ENCODE measurements around the gene CTNNA3. TPM values are rescaled to one million over a fixed set of nuclear protein-coding genes. Genes with fewer than 3 reads are reported as not detected.
A peak's percentile ranks its signal among the peaks of the same experiment; 100 is the strongest.

CTNNA3 gene
- total RNA-seq, 4 donors from 2014 or later: 1.5 to 9.8 (median 4.3) TPM

DNA sequence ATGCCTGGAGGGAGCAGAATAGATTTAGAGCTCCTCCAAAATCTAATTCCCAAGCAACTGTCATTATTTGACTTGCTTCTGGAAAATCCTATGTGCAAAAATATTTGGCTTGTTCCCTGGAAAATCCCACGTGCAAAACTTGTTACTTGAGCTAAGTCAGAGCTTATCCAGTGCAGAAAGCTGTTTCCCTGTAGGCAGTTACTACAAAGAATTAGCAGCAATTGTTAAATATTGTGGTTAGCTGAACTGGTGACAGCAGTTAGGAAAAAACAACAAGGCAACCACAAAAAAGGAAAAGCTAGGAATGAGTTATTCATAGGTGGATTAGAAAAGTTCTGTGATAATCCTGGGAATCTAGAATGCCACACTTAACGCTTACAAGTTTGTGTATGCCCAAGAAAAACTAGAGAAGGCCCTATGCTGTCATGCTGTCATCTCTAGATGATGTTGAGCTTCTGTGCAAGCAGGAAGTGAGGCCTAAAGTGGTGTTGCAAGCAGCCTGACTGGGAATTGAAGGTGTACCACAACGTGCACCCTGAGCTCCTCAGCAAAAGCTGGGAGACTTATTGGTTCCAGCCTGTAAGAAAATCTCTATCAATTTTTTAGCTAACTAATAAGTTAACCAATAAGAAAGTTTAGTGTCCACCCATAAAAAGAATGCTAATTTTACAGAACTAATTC is 1508.8 kb downstream of the CTNNA3 start:
- Histone ChIP-seq H3K9me3 (no peaks in the 10 kb centered on the region), H3K36me3 (no peaks in the 10 kb centered on the region), H3K27ac (no peak overlapping the region), H3K4me3 (no peak overlapping the region), H3K27me3 (no peaks in the 10 kb centered on the region), H3K4me1 (no peaks in the 10 kb centered on the region)
- intact Hi-C loops (cut with DNase I; ENCODE audit: low total_unique reads): no loop called here
- TF ChIP-seq, protein P1, sequence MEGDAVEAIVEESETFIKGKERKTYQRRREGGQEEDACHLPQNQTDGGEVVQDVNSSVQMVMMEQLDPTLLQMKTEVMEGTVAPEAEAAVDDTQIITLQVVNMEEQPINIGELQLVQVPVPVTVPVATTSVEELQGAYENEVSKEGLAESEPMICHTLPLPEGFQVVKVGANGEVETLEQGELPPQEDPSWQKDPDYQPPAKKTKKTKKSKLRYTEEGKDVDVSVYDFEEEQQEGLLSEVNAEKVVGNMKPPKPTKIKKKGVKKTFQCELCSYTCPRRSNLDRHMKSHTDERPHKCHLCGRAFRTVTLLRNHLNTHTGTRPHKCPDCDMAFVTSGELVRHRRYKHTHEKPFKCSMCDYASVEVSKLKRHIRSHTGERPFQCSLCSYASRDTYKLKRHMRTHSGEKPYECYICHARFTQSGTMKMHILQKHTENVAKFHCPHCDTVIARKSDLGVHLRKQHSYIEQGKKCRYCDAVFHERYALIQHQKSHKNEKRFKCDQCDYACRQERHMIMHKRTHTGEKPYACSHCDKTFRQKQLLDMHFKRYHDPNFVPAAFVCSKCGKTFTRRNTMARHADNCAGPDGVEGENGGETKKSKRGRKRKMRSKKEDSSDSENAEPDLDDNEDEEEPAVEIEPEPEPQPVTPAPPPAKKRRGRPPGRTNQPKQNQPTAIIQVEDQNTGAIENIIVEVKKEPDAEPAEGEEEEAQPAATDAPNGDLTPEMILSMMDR (IDR thresholded peaks at IDR 0.05): no peak
- no peak for TF ChIP-seq POLR2A (IDR thresholded peaks at IDR 0.05)
- DNase-seq: no peak

DNA sequence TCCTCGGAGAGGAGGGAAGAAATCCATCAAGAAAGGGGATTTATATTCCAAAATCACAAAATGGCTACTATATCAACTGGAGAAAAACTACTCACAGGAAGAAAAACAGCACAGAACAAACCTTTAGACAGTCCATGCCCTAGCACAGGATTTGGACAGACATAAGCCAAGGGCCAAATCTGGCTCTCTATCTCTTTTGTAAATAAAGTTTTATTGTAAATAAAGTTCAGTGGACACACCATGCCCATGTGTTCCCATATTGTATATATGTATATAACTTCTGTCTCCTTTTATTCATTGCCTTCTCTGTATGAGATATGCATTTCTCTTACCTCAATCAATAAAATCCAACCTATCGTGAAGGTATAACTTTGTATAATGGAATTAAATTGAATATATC is 1513.0 kb downstream of the CTNNA3 start:
- DNase-seq: no peak
- H3K27me3 ChIP-seq: no peaks in the 10 kb centered on the region
- H3K9me3 ChIP-seq: no peaks in the 10 kb centered on the region
- TF ChIP-seq, protein P1 (IDR thresholded peaks at IDR 0.05): no peak
- TF ChIP-seq POLR2A (IDR thresholded peaks at IDR 0.05): no peak
- no peaks in the 10 kb centered on the region for H3K36me3 ChIP-seq
- H3K4me3 ChIP-seq: no peak overlapping the region
- intact Hi-C loops (cut with DNase I; ENCODE audit: low total_unique reads): no loop called here
- no peaks in the 10 kb centered on the region for H3K4me1 ChIP-seq
- no peak overlapping the region for H3K27ac ChIP-seq

DNA sequence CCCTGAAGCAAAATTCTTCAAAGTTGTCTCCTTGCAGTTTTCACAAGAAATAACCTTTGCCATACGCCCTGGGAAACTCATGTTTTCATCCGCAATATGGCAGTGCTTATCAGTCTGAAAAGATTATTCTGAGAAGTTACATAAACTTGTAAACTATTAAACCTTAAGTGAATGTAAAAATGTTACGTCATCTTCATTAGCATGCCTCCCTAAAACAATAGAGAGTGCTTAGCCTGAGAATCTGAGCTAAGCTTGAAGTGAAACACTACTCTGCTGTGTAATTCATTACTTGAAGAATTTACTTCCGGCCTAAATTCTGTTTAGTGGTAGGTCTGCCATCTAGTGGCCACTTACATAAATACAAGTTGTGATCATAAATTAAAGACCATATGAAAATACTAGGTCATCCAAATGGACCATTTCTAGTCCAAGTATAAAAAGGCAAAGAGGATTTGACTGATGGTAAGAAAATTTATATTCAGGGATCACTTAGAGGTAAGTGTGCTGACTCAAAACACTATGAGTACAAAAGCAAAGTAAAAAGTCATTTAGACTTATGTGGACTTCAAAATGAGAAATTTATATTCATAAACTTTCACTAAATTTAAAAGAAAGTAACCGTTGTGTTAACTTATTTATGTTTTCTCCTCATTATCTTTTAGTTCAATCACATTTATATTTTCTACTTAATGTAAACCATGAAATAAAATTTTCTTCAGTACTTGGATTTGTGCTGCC is 1515.2 kb downstream of the CTNNA3 start:
- H3K4me3 ChIP-seq: no peak overlapping the region
- H3K9me3 ChIP-seq: no peaks in the 10 kb centered on the region
- intact Hi-C loops (cut with DNase I; ENCODE audit: low total_unique reads): no loop called here
- no peak for DNase-seq
- no peaks in the 10 kb centered on the region for H3K4me1 ChIP-seq
- no peak overlapping the region for H3K27ac ChIP-seq
- TF ChIP-seq POLR2A (IDR thresholded peaks at IDR 0.05): no peak
- TF ChIP-seq, protein P1 (IDR thresholded peaks at IDR 0.05): peak; percentile 46 to 62 (median 58)
- no peaks in the 10 kb centered on the region for H3K36me3 ChIP-seq
- no peaks in the 10 kb centered on the region for H3K27me3 ChIP-seq

DNA sequence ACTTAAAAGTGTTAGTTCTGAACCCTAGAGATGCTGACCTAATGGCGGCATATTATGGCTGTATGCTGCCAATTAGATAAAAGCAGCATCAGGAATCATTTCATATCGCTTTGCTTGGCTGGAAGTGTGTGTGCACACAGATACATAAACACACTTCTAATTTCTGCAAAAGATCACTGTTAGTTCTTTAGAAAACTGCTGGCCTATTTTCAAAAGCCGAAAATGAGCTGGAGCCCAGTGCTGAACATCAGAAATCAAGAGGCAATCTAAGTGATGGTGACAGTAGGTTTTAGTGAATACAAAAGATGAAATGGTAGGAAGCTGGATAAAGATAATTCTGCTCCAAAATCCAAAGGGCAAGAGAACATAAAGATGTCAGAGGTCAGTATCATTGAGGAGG is 1516.0 kb downstream of the CTNNA3 start:
- Histone ChIP-seq H3K27ac (no peak overlapping the region), H3K27me3 (no peaks in the 10 kb centered on the region), H3K4me3 (no peak overlapping the region), H3K36me3 (no peaks in the 10 kb centered on the region), H3K4me1 (no peaks in the 10 kb centered on the region), H3K9me3 (no peaks in the 10 kb centered on the region)
- no peak for DNase-seq
- intact Hi-C loops (cut with DNase I; ENCODE audit: low total_unique reads): no loop called here
- TF ChIP-seq, protein P1 (IDR thresholded peaks at IDR 0.05): no peak
- TF ChIP-seq POLR2A (IDR thresholded peaks at IDR 0.05): no peak

DNA sequence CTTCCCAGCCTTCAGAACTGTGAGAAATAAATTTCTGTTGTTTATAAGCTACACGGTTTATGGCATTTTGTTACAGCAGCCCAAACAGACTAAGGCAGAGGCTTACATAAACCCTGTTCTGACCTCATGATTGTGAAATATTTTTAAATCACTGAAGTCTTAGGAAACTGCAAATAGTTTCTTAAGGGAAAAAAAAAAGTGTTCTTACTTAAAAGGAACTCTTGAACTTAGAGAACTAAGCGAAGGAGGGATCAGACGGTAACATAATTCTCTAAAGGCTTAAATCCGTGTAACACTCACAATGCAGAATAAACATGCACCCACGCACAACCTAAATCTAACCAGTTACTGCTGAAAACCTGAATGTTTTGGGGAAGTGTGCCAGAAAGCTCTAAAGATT is 1519.2 kb downstream of the CTNNA3 start:
- Histone ChIP-seq H3K9me3 (no peaks in the 10 kb centered on the region), H3K4me1 (no peaks in the 10 kb centered on the region), H3K27me3 (no peaks in the 10 kb centered on the region), H3K27ac (no peak overlapping the region), H3K4me3 (no peak overlapping the region), H3K36me3 (no peaks in the 10 kb centered on the region)
- TF ChIP-seq, protein P1 (IDR thresholded peaks at IDR 0.05): no peak
- TF ChIP-seq POLR2A (IDR thresholded peaks at IDR 0.05): no peak
- intact Hi-C loops (cut with DNase I; ENCODE audit: low total_unique reads): no loop called here
- DNase-seq: no peak

All from uterus (tissue), 4 donors.